HepG2 (cell line): ENCODE measurements around the gene GGA1. TPM values are rescaled to one million over a fixed set of nuclear protein-coding genes. Genes with fewer than 3 reads are reported as not detected.

Experiments used
- ARHGAP35 ChIP-seq: sonication (generic); formaldehyde crosslinking; IDR thresholded peaks from 2 replicates; pipeline ENCODE4 v1.9.0; 2022; ENCODE audit warnings: mild to moderate bottlenecking, inconsistent platforms, moderate library complexity, missing genetic modification reagents, borderline replicate concordance
- ATF6 ChIP-seq: sonication (generic); formaldehyde crosslinking; conservative IDR thresholded peaks from 2 replicates; pipeline ENCODE4 v1.4.0; 2020; ENCODE audit warnings: missing genetic modification reagents
- CEBPZ ChIP-seq: IDR thresholded peaks from 2 replicates; pipeline ENCODE4 v1.6.1; 2012; ENCODE audit warnings: low read length, improper control_type of control experiment
- CHCHD3 ChIP-seq: sonication (generic); formaldehyde crosslinking; IDR thresholded peaks from 2 replicates; pipeline ENCODE4 v1.8.0; 2022; ENCODE audit warnings: mild to moderate bottlenecking, missing genetic modification reagents, moderate library complexity
- HMG20A ChIP-seq: IDR thresholded peaks from 2 replicates; pipeline ENCODE4 v1.6.1; 2016; ENCODE audit warnings: borderline replicate concordance
- NR2F1 ChIP-seq, 2 experiments: fragments of 450-650 bp in 1 of 2; formaldehyde crosslinking in 1 of 2; IDR thresholded peaks; 2 replicates each; pipeline versions ENCODE4 v1.5.0 to v1.6.1; 2016 to 2020; ENCODE audit warnings: mild to moderate bottlenecking in 1 of 2, missing compliant biosample characterization in 1 of 2, missing genetic modification reagents in 1 of 2, moderate library complexity in 1 of 2
- SNAI1 ChIP-seq: sonication (generic); formaldehyde crosslinking; IDR thresholded peaks from 2 replicates; pipeline ENCODE4 v1.5.0; 2020; ENCODE audit warnings: mild to moderate bottlenecking, missing genetic modification reagents, borderline replicate concordance
- THAP8 ChIP-seq: sonication (generic); formaldehyde crosslinking; IDR thresholded peaks from 2 replicates; pipeline ENCODE4 v1.5.1; 2020; ENCODE audit warnings: missing genetic modification reagents, mild to moderate bottlenecking, borderline replicate concordance
- ZBTB1 ChIP-seq: sonication (generic); formaldehyde crosslinking; IDR thresholded peaks from 2 replicates; pipeline ENCODE4 v1.4.0; 2020; ENCODE audit warnings: missing genetic modification reagents, borderline replicate concordance
- ZHX1 ChIP-seq: sonication (generic); formaldehyde crosslinking; IDR thresholded peaks from 2 replicates; pipeline ENCODE4 v1.8.1; 2022; ENCODE audit warnings: low read depth, mild to moderate bottlenecking, missing genetic modification reagents
- ZMYM4 ChIP-seq: sonication (generic); formaldehyde crosslinking; IDR thresholded peaks from 2 replicates; pipeline ENCODE4 v1.8.1; 2023; ENCODE audit warnings: mild to moderate bottlenecking, missing genetic modification reagents
- ZNF367 ChIP-seq: sonication (generic); formaldehyde crosslinking; IDR thresholded peaks from 2 replicates; pipeline ENCODE4 v1.4.0; 2020; ENCODE audit warnings: missing genetic modification reagents, borderline replicate concordance
- ZNF414 ChIP-seq: sonication (generic); formaldehyde crosslinking; IDR thresholded peaks from 2 replicates; pipeline ENCODE4 v1.5.0; 2020; ENCODE audit warnings: missing genetic modification reagents
- ZNF577 ChIP-seq: sonication (generic); formaldehyde crosslinking; IDR thresholded peaks from 2 replicates; pipeline ENCODE4 v1.4.0; 2020; ENCODE audit warnings: mild to moderate bottlenecking, low read depth, missing genetic modification reagents, borderline replicate concordance
- ZNF775 ChIP-seq: sonication (generic); formaldehyde crosslinking; IDR thresholded peaks from 2 replicates; pipeline ENCODE4 v1.4.0; 2020; ENCODE audit warnings: missing genetic modification reagents, mild to moderate bottlenecking, moderate library complexity, borderline replicate concordance
- ZNF784 ChIP-seq: sonication (generic); formaldehyde crosslinking; IDR thresholded peaks from 2 replicates; pipeline ENCODE4 v1.5.1; 2020; ENCODE audit warnings: missing genetic modification reagents, mild to moderate bottlenecking, borderline replicate concordance
- ZNF878 ChIP-seq: sonication (generic); formaldehyde crosslinking; IDR thresholded peaks from 2 replicates; pipeline ENCODE4 v1.8.1; 2023; ENCODE audit warnings: mild to moderate bottlenecking, missing genetic modification reagents, moderate library complexity
- polyA plus RNA-seq, 8 experiments: library from polyadenylated mRNA; depleted of rRNA in 3 of 8; stranded (reverse) in 7 of 8; unstranded in 1 of 8; fragments of >200 nt; fragmentation: Illumina TruSeq in 4 of 8; extraction: Trizol in 4 of 8; gene quantifications; 2 replicates each; pipeline versions ENCODE4 v1.2.1 to v1.2.3, GENCODE V29; 2011 to 2016; ENCODE audit warnings: low read depth in 4 of 8, missing spikeins in 1 of 8, mixed read lengths in 1 of 8; ENCODE audit not compliant: insufficient read depth in 1 of 8
- total RNA-seq, 5 experiments: library from RNA; depleted of rRNA; stranded (reverse); fragments of >200 nt; fragmentation: Illumina TruSeq; extraction: Trizol; gene quantifications; 2 replicates each; pipeline ENCODE4 v1.2.3, GENCODE V29; 2016; ENCODE audit warnings: low read depth in 1 of 5

Gene GGA1
- total and polyA plus RNA-seq, 2 of the 13 experiments (the other 11 are each of a cell fraction or from before 2014, with no cell fraction given): 29.1 to 87.2 TPM

- TF ChIP-seq ZHX1 (peak; percentile 24; the same call in 1 of the 2 replicates), CHCHD3 (CRISPR knock-in tag) (no peak), HMG20A (CRISPR knock-in tag) (no peak), ZNF414 (CRISPR knock-in tag) (peak; percentile 43), THAP8 (CRISPR knock-in tag) (no peak), ZNF577 (CRISPR knock-in tag) (no peak), ZBTB1 (CRISPR knock-in tag) (no peak), CEBPZ (no peak), ATF6 (no peak), ZMYM4 (CRISPR knock-in tag) (peak; percentile 18), ARHGAP35 (CRISPR knock-in tag) (no peak; the same call in 1 of the 2 replicates), SNAI1 (CRISPR knock-in tag) (0 out of 2 replicates have a peak, but pooled peaks have one; percentile 52), ZNF878 (CRISPR knock-in tag) (no peak), ZNF775 (no peak), NR2F1 (CRISPR knock-in tag; IDR thresholded peaks at IDR 0.05) (no peak), ZNF784 (CRISPR knock-in tag) (no peak; the same call in 1 of the 2 replicates), ZNF367 (no peak)
Observed at GRCh38 chr22:37633625-37634416, 25.2 kb downstream of the GGA1 start (continued).
